Hematopoietic multipotent progenitor cell treated with erythropoietin and hydrocortisone succinate and interleukin-3 and kit ligand, for 17 days (in vitro differentiated cells): ENCODE data around the gene DOCK11.

ENCODE experiments used
- DNase-seq: peaks from one replicate; pipeline ENCODE4 v3.0.0-alpha.2; 2015; ENCODE audit warnings: low spot score

DOCK11 gene

DNA sequence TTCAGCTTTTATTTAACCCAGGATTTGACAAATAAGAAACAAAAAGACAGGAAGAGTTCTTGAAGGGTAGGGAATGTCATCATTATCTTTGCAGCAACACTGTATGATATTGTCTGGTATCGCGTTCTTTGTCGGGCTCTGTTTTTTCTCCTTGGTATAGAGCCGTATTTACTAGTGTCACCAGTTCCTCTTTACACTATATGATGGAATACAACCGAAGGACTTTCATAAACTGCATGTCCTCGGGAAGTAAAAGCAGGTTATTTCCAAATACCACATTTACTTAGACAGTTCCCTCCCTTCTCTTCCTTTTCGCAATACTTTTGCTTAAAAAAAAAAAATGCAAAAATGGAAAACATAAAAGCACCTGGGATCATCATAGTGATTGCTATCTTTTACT, 135.2 kb downstream of the DOCK11 start:
- no peak for DNase-seq

- DNase-seq = no peak
Measured at GRCh38 chrX:118631586-118631985, 136.0 kb downstream of the DOCK11 start.

DNA sequence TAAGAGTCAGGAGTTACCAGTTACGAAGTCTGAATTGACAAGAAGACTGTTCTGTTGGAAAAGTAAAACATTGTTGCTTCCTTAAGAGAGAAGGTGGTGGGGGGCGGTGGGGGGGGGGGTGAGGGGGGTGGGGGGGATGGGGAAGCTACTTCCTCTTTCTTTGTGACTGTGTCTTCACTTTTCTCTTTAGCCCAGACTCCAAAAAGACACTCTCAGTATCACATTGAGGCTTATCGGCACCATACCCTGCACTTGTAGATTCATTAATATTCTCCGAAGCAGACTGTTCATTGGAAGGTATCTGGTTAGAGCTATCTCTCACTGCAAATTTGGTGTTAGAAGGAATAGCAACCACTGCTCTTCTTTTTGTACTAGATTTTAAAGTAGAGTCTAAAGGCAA, 137.2 kb downstream of the DOCK11 start:
- DNase-seq = no peak

GRCh38 chrX:118633530-118633929, 137.9 kb downstream of the DOCK11 start:
- DNase-seq = no peak

DNA sequence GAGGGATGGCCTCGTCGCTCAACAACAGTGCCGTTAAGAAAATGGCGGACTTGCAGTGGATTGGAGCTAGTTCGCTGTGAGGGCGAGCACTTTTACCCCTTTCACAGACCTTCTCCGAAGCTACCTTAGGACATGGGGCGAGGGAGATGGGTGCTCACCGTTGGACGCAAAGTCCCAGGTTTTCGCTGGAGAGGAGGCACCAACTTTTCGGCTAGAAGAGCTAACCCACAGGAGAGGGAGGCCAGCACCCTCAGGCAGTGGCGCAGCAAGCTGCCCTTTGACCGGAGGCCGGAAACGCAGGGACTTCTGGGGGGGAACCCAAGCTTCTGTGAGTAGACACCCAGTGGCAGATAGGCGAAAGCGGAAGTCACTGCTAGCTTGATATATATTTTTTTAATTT, 138.7 kb downstream of the DOCK11 start:
- DNase-seq = no peak

DNA sequence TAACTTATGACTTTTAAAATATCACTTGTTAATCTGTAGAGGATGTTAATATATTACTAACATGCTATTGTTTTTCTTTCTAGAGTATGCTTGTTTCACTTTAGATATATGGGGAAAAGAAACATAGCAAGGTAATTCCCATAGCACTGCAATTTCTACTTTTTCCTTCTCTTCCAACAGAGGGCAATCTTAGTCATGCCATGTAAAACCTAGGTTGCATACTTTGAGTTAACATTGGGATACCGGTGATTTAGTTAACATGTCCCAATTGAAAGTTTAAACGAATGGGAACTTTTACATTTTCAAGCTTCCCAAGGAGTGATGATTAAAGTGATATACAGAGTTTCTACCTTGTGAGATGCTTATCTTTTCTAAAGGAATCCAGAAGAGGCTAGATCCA, 142.4 kb downstream of the DOCK11 start:
- no peak for DNase-seq

DNA sequence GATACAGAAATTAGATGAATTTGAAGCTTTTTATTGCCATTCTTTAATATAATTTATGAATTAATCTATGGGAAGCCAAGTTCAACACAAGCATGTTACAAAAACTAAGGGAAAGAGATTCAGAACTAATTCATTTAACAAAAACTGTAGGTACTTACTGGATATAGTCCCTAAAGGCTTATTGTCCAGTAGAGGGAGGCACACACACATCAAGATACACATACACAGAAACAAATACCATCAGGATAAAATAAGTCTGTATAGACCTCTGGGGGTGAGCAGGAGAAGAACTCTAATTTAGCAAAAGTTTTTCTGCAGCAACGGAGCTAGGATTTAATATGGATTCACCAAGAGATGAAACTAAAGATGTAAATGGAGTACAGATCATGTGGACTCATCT, 148.8 kb downstream of the DOCK11 start:
- DNase-seq = no peak

DNA sequence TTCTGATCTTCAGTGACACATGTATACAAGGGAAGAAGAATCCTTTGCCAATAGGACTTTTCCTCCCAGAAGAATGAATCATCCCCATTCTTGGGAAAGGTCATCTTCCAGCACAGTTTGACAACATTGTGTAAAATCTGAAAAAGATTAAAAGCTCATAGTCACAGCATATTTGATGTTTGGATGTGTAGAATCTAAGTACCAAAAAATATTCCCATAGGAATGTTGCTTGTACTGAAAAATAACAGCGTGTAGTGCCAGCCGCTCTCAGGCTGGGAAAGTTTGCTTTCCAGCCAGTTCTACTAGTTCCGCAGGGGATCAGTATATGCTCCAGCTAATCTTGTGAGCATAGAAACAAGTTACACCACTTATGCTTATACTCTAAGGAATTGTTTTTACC, 157.1 kb downstream of the DOCK11 start:
- DNase-seq = no peak

DNA sequence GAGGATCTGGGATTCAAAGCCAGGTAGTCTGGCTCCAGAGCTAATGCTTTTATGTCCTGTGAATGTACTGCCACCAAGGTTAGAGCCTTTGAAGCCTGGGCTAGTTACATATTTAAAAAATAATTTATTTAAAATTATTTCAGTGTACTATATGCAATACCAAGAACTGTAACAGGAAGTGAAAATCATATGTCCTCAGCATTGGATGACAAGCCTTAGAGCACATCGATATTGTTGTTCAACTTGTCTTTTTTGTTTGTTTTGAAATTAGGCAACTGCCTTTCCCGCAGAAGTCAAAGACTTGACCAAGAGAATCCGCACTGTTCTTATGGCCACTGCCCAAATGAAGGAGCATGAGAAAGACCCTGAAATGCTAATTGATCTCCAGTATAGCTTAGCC, 158.7 kb downstream of the DOCK11 start:
- no peak for DNase-seq

- DNase-seq = no peak
Measured at GRCh38 chrX:118655561-118656246, 160.1 kb downstream of the DOCK11 start.

DNA sequence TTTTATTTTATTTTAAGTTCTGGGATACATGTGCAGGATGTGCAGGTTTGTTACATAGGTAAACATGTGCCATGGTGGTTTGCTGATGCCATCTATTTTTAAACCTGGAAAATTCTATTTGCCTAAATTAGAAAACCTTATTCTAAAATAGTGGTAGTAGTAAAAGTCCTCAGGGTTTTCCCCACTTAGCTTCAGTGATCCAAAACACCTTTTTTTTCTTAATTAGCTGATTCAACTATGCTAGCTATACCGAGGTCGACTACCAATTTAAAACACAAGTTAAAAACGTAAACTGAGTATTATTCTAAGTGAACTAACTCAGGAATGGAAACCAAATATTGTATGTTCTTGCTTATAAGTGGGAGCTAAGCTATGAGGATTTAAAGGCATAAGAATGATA, 161.8 kb downstream of the DOCK11 start:
- DNase-seq = no peak

DNA sequence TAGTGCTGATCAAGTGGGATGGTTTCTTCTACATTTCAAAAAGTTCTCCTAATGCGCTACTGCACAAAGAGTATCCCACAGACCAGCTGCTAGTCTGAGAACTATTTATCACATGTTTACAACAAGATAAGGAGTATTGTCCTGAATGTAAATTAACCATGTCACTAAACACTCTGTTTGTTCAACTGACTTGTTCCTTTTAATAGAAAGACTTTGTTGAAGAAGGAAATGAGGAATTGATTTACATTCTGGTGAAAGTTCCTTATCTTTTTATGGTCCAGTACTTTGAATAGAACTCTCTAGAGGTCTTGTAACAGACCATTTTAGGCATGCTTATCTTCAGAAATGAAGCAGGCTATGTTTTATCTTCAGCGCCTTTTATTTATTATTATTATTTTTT, 164.5 kb downstream of the DOCK11 start:
- no peak for DNase-seq

GRCh38 chrX:118665204-118665603, 169.6 kb downstream of the DOCK11 start:
- DNase-seq = no peak

- no peak for DNase-seq
Measured at GRCh38 chrX:118666521-118666920, 170.9 kb downstream of the DOCK11 start.

DNA sequence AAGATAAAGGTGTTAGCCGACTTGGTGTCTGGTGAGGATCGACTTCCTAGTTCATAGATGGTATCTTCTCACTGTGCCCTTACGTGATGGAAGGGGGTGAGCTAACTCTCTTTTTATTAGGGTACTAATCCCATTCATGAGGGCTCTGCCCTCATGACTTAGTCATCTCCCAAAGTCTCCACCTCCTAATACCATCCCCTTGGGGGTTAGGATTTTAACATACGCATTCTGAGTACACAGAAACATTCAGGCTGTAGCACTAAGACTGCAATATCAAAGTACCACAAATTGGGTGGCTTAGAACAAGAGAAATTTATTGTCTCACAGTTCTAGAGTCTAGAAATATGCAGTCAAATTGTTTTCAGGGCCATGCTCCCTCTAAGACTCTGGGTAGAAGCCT, 173.8 kb downstream of the DOCK11 start:
- no peak for DNase-seq

DNA sequence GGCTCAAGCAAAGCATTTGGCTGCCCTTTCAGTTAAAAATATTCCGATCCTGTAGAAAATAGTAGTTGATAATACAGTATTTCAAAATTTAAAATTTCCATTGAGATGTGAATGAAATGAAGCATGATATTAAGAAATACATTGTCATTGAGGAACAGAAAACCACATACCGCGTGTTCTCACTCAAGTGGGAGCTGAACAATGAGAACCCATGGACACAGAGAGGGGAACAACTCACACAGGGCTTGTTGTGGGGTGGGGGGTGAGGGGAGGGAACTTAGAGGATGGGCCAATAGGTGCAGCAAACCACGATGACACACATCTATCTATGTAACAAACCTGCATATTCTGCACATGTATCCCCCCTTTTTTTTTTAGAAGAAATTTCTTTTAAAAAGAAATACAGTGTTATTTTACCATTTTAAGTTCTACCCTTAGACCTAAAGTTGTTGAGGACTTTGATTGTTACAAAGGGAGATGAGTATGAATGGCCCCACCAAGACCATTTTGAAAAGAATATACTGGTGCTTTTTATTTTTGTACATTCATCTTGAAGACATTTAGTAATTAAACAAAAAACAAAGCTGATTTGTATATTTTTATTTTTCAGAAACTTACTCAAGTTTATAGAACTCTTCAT, 179.8 kb downstream of the DOCK11 start:
- DNase-seq = no peak

- DNase-seq = no peak
Measured at GRCh38 chrX:118675966-118676349, 180.3 kb downstream of the DOCK11 start.

- DNase-seq = no peak
Measured at GRCh38 chrX:118677318-118677717, 181.7 kb downstream of the DOCK11 start.

- no peak for DNase-seq
Measured at GRCh38 chrX:118679290-118679689, 183.7 kb downstream of the DOCK11 start.

DNA sequence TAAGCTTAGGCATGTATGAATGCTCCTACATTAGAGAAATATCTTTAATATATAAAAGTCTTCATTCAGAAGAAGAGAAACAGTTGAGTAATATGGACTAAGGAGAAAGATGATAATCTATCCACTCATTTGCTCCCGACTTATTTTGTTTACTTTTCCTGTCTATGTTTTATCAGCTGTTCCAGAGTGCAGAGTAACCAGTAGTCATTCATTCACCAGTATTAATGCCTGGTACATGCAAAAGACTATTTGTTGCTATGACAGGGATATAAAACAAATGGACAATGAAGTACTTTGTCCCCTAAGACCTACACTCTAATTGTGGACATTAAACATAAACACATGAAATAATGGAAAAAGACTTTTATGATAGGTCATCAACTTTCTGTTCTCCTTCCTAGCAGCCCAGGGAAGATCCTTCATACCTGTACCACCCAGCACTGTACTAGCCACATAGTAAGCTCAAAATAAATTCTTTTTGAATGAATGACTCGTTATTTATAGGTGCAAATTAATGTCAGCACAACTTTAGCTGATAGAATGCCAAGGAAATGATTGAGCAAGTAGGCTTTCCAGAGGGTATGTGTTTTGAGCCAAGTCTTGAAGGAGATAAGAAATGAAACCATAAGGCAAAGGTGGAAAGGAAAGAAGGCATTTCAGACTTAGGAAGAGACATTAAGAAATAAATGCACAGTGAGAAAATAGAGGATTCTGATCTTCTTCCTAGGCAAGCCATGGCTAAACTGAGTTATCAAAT, 186.8 kb downstream of the DOCK11 start:
- DNase-seq = no peak

GRCh38 chrX:118685393-118685792, 189.8 kb downstream of the DOCK11 start:
- no peak for DNase-seq

DNA sequence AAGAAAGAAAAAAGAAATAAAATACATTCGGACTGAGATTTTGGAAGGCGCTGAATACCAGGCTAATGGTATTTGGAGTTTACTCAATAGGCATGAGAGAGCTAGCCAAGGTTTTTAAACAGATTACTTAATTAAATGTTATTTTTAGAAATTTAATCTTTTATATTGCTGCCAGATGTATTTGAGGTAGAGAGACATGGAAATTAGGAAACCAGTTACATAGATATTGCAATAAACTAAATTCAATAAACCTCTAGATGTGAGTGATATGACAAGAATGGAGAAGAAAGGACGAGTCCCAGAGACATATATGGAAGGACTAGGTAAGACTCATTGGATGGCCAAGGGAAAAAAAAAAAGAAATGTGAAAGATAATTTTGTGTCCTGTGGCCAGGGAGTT, 193.3 kb downstream of the DOCK11 start:
- DNase-seq = no peak

DNA sequence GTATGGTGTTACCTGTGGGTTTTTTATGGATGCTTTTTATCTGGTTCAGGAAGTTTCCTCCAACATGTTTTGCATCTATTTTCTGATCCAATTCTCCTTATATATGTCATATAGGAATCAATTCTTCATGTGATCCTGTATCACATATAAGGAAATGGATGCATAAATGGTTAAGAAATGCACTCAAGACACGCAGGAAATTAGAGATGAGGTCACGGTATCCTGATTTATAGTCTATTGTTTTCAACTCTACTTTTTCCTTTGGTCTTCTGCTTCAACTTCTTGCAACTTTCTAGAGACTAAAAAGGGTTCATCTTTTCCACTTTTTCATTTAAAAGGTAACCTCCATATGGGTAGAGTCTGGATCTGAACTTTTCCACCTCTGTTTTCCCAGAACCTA, 198.2 kb downstream of the DOCK11 start:
- DNase-seq = no peak
